Middle frontal gyrus (tissue), 1 donor: ENCODE measurements around the gene IGFL3.
"Not testable (repeated sequence)": the region's sequence is repeated elsewhere in the genome, so short reads cannot be mapped to it uniquely, and the experiment has no call there.

Source experiments
- DNase-seq: peaks from one replicate; pipeline ENCODE4 v3.0.0-alpha.2; 2015; ENCODE audit warnings: low spot score; ENCODE audit errors: extremely low spot score

The IGFL3 gene

GRCh38 chr19:46124638-46125115 lies at the start of gene IGFL3:
Gene IGFL3 (minus strand): TSS chr19:46124688. CDS start chr19:46124649, 39 bp downstream.
- DNase-seq, result no peak

DNA sequence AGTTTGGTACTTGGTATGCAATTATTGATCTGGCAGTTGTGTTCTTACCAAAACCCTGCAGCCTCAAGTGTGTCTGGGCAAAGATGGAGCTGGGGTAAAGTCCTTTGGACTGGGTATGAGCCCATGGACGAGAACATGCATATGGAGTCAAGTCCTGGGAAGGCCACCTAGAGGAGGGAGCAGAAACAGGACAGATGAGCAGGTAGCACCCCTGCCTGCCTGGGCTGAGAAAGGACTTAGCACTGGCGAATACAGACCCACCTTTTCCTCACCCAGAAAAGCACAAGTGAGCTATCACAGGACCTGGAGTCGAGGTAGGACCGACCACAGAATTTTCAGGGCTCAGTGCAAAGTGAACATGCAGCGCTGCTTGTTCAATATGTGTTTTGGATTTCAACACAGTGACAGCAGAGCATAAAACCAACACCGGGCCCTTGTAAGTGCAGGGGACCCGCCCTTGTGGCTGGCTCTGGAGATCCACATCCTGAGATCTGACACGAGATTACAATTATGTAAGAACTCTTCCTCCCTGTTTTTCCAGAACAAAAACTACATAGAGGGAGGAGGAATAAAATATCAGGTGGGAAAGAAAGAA lies 49.5 kb upstream of the IGFL3 start:
- DNase-seq, result no peak

GRCh38 chr19:46162731-46163130 lies 38.2 kb upstream of the IGFL3 start:
- DNase-seq, result no peak

DNA sequence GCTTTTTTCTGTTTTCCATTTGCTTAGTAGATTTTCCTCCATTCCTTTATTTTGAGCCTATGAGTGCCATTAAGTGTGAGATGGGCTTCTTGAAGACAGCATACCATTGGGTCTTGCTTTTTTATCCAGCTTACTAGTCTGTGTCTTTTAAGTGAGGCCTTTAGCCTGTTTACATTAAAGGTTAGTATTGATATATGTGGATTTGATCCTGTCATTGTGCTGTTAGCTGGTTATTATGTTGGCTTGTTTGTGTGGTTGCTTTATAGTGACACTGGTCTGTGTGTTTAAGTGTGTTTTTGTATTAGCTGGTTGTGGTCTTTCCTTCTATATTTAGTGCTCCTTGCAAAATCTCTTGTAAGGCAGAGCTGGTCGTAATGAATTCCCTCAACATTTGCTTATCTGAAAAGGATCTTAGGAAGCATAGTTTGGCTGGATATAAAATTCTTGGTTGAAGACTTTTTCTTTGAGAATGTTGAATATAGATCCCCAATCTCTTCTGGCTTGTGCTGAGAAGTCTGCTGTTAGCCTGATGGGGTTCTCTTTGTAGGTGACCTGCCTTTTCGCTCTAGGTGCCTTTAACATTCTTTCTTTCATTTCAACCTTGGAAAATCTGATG lies 37.3 kb upstream of the IGFL3 start:
- DNase-seq, result not testable (repeated sequence)

GRCh38 chr19:46160233-46160775 lies 35.8 kb upstream of the IGFL3 start:
- DNase-seq, result no peak

DNA sequence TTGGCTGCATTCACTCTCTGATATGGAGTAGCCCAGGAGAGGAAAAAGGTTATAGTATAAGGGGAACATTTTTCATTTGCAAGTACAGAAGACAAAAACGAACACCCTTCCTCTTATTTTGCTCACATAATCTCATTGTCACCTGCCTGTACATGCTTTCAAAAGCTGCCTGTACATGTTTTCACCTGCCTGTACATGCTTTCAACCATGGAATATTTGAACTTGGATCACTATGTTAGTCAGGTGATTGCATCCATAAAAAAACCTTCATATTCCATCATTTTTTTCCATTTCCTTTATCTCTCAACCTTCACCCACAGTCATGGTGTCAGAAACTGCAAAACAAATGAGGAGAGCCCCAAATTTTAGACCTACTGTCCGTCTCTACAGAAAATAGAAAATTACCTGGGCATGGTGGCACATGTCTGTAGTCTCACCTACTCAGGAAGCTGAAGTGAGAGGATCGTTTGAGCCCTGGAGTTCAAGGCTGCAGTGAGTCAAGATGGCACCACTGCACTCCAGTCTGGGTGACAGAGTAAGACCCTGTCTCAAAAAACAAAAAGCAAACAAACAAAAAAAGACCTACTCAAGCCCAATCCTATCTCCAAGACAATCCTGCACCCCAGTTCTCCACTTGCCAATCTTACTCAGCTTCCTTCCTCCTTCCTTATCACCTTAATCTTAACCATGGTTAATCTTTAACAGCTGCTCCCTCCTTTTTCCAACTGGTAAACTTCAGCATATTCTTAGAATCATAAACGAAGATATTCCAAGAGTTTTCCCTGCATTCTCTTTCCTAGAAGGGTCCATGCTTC lies 35.1 kb upstream of the IGFL3 start:
- no peak for DNase-seq

- no peak for DNase-seq
Observed at GRCh38 chr19:46155237-46155636, 30.7 kb upstream of the IGFL3 start.

- no peak for DNase-seq
Observed at GRCh38 chr19:46150606-46151005, 26.1 kb upstream of the IGFL3 start.

DNA sequence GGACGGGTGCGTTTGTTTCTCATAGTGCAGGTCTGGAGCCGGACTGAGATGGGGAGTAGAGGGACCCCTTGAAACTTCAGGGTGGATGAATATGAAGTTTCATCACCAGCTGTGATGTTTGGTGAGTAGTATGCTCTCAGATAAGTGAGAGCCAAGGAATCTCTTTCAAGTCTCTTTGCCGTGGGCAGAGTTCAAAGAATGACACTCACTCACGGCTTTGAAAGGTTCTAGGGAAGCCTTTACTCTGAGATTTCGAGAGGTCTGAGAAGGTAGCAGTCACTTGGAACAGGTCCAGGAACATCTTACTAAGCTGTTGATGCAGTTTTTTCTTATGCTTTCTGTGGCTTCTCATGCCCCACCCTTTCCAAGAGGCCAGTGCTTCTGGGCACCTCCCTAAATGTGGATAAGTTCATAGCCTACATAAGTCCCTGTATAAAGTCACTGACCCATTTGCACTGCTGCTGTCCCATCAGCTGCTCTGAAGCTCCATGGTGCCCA lies 23.4 kb upstream of the IGFL3 start, which contains the start of gene IGFL2:
IGFL2 (plus strand) TSS at position 448 of the 498 bp plus-strand sequence; CDS start at position 489, 41 bp downstream.
- no peak for DNase-seq

DNA sequence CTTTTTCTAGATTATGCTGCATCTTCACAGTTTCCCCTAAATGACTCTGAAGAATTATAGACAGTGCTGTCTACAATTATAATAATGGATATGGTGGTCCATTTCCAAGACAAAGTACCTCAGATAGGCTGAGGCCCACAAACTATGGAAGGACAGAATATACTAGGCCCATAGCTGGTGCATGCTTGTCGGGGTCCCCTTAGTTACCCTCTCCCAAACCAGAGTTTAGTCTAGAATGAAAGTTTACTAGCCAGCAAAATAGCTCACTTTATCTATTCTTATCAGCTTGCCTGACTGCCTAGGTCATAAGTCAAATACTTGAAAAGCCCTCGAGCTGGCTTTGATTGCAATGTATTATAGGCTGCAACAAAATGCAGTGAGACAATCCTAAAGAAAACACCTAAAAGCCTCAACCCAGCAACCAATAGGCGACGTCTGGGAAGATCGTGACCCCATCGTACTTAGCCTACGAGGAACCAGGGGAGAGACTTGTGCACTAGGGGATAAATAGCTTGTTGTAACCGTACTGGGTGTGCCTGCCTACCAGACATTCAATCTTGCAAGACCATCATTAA lies 22.8 kb upstream of the IGFL3 start:
- DNase-seq, result no peak

GRCh38 chr19:46144756-46145155 lies 20.3 kb upstream of the IGFL3 start:
- DNase-seq, result no peak

- no peak for DNase-seq
Observed at GRCh38 chr19:46142294-46142693, 17.8 kb upstream of the IGFL3 start.

GRCh38 chr19:46141421-46141820 lies 16.9 kb upstream of the IGFL3 start:
- no peak for DNase-seq

DNA sequence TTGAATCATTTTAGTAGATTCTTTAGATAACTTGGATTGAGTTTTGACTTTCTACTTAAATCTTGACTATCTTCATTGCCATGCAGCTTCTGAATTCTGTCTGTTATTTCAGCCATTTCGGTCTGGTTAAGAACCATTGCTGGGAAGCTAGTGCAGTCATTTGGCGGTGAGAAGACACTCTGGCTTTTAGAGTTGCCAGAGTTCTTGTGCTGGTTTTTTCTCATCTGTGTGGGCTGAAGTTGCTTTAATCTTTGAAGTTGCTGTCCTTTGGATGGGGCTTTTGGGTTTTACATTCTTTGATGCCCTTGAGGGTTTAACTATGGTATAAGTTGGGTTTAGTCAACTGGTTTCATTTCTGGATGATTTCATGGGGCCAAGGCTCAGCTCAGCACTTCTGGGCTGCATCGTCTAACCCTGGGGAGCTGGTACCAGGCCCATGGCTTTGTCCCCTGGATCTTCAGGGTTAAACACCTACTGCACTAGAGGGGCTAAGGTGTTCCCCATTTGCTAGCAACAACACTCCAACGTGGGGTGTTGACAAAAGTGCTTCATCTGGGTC lies 13.5 kb upstream of the IGFL3 start:
- DNase-seq, result no peak

DNA sequence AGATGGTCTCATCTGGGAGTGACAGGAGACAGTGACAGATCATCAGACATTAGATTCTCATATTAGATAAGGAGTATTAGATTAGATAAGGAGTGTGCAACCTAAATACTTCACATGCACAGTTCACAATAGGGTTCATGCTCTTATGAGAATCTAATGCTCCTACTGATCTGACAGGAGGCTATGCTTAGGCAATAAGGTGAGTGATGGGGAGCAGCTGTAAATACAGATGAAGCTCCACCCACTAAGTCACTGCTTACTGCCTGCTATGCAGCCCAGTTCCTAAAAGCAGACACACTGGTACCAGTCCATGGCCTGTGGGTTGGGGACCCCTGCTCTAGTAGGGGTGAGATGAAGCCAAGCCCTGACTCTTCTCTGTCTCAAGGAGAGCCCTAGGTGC lies 10.0 kb upstream of the IGFL3 start:
- no peak for DNase-seq

- DNase-seq, result no peak
Observed at GRCh38 chr19:46133777-46134241, 9.3 kb upstream of the IGFL3 start.

GRCh38 chr19:46133101-46133627 lies 8.7 kb upstream of the IGFL3 start:
- no peak for DNase-seq

- DNase-seq, result no peak
Observed at GRCh38 chr19:46132508-46133100, 8.1 kb upstream of the IGFL3 start.

GRCh38 chr19:46131485-46132143 lies 7.1 kb upstream of the IGFL3 start:
- DNase-seq, result no peak

DNA sequence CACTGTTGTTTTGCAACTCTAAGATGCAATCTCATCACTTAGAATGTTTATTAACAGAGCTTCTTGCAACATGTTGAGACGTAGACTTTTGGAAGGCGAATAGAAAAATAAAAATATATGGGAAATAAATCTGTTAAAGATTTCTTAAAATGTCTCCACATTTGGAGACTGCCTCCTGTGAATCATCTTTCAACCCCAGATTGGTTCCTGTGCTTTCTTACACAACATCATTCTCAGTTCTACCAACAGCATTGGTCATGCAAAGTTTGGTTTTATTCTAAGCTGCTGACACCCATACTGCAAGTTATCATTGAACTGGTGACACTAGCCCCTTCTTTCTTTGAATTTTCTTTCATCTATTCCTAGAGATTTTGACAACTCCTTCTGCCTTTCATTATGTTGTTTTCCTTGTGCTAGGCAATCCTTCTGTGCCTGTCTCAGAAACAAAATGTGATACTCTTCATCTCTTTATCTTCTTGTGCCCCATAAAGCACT lies 1.6 kb upstream of the IGFL3 start:
- no peak for DNase-seq
